Effector memory CD4-positive, alpha-beta T cell (primary cell): ENCODE results near the gene PAPSS2.

Experiments used
- DNase-seq, 3 donors: peaks; one replicate each; pipeline ENCODE4 v3.0.0-alpha.2; 2020
- H3K27ac ChIP-seq: 2 replicates; pipeline ENCODE4 v1.7.0; 2013; ENCODE audit warnings: mild to moderate bottlenecking, low read length, moderate library complexity; ENCODE audit not compliant: insufficient read depth, poor library complexity, severe bottlenecking
- H3K27me3 ChIP-seq: replicated peaks from 2 replicates; pipeline ENCODE4 v1.7.0; 2013; ENCODE audit warnings: mild to moderate bottlenecking, low read length; ENCODE audit not compliant: insufficient read depth, control insufficient read depth, poor library complexity, severe bottlenecking
- H3K36me3 ChIP-seq: 2 replicates; pipeline ENCODE4 v1.7.0; 2013; ENCODE audit warnings: mild to moderate bottlenecking, low read length, moderate library complexity; ENCODE audit not compliant: control insufficient read depth, insufficient read depth
- H3K4me1 ChIP-seq: 2 replicates; pipeline ENCODE4 v1.7.0; 2013; ENCODE audit warnings: low read length, mild to moderate bottlenecking; ENCODE audit not compliant: control insufficient read depth, insufficient read depth, poor library complexity, severe bottlenecking
- H3K4me3 ChIP-seq: 2 replicates; pipeline ENCODE4 v1.7.0; 2013; ENCODE audit warnings: low read length, low read depth, mild to moderate bottlenecking; ENCODE audit not compliant: insufficient read depth, poor library complexity, severe bottlenecking
- H3K9me3 ChIP-seq: 2 replicates; pipeline ENCODE4 v1.7.0; 2013; ENCODE audit warnings: mild to moderate bottlenecking, low read length, moderate library complexity; ENCODE audit not compliant: control insufficient read depth

The PAPSS2 gene

GRCh38 chr10:87702260-87702972, 42.7 kb downstream of the PAPSS2 start:
- DNase-seq: no peak
- no peak overlapping the region for H3K4me3 ChIP-seq
- no peaks in the 10 kb centered on the region for H3K9me3 ChIP-seq
- H3K27me3 ChIP-seq: no peaks in the 10 kb centered on the region
- no peaks in the 10 kb centered on the region for H3K4me1 ChIP-seq
- no peaks in the 10 kb centered on the region for H3K36me3 ChIP-seq
- H3K27ac ChIP-seq: no peak overlapping the region

- Histone ChIP-seq H3K27me3 (no peaks in the 10 kb centered on the region), H3K36me3 (no peaks in the 10 kb centered on the region), H3K27ac (no peak overlapping the region), H3K4me1 (no peaks in the 10 kb centered on the region), H3K4me3 (no peak overlapping the region), H3K9me3 (no peaks in the 10 kb centered on the region)
- DNase-seq: no peak
Measured at GRCh38 chr10:87702973-87703294, 43.3 kb downstream of the PAPSS2 start.

DNA sequence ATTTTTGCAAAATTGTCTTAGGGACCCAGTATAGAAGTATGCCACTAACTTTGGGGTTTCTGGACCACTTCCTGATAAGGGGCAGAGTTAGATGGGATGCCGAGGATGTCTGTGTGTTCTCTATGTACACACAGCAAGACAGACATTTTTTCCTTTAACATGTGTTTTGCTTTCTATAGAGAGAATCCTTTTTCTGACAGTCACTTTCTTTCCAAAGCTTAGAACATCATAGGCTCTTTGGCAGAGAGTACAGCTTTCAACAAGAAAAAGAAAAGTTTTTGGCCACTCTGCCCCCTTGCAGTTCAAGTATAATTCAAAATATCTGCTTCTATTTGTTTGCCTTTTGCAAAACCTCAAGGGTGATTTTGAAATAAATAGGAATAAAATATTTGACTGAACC, 44.1 kb downstream of the PAPSS2 start:
- no peak for DNase-seq
- Histone ChIP-seq H3K9me3 (no peaks in the 10 kb centered on the region), H3K36me3 (no peaks in the 10 kb centered on the region), H3K27ac (no peak overlapping the region), H3K4me3 (no peak overlapping the region), H3K27me3 (no peaks in the 10 kb centered on the region), H3K4me1 (no peaks in the 10 kb centered on the region)

DNA sequence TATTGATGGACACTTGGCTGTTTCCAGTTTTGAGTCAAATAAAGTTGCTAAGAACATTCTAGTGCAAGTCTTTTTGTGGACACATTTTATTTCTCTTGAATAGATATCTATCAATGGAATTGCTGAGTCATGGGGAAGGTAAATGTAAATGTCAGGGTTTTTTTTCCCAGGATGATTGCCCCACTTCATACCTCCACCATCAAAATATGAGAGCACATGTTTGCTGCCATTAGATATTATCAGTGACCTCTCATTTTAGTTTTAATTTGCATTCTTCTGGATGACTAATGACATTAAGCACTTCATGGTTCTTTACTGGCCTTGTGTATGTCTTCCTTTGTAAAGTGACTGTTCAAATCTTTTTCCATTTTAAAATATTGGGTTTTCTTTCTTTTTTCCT, 45.7 kb downstream of the PAPSS2 start:
- no peaks in the 10 kb centered on the region for H3K9me3 ChIP-seq
- no peak overlapping the region for H3K27ac ChIP-seq
- H3K4me1 ChIP-seq: no peaks in the 10 kb centered on the region
- H3K4me3 ChIP-seq: no peak overlapping the region
- no peaks in the 10 kb centered on the region for H3K36me3 ChIP-seq
- no peak for DNase-seq
- no peaks in the 10 kb centered on the region for H3K27me3 ChIP-seq

- Histone ChIP-seq H3K27me3 (no peaks in the 10 kb centered on the region), H3K4me3 (no peak overlapping the region), H3K9me3 (no peaks in the 10 kb centered on the region), H3K4me1 (no peaks in the 10 kb centered on the region), H3K27ac (no peak overlapping the region), H3K36me3 (no peaks in the 10 kb centered on the region)
- no peak for DNase-seq
Measured at GRCh38 chr10:87706731-87707130, 47.1 kb downstream of the PAPSS2 start.

GRCh38 chr10:87707254-87707653, 47.6 kb downstream of the PAPSS2 start:
- Histone ChIP-seq H3K27me3 (no peaks in the 10 kb centered on the region), H3K4me3 (no peak overlapping the region), H3K9me3 (no peaks in the 10 kb centered on the region), H3K27ac (no peak overlapping the region), H3K36me3 (no peaks in the 10 kb centered on the region), H3K4me1 (no peaks in the 10 kb centered on the region)
- DNase-seq: no peak

DNA sequence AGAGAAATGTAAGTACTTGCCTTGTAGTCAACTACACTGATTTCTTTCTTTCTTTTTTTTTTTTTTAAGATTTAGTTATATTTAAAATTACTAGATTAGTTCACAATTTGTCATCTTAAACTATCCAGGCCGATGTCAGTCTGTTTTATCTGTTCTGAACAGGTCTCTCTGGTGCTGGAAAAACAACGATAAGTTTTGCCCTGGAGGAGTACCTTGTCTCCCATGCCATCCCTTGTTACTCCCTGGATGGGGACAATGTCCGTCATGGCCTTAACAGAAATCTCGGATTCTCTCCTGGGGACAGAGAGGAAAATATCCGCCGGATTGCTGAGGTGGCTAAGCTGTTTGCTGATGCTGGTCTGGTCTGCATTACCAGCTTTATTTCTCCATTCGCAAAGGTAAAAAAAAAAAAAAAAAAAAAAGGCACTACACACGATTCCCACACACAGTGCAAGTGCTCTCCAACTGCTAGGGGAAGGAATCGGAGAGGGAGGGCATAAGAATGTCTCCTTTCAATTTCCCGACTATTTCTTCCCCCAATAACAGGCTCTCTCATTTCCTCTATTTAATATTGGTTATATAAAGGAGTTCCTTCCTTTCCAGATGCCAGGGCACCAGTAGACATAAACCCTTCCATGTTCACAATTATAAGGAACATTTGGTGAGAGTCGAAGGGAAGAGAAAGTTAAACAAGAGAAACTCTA, 53.4 kb downstream of the PAPSS2 start:
- Histone ChIP-seq H3K4me3 (no peak overlapping the region), H3K36me3 (no peaks in the 10 kb centered on the region), H3K4me1 (no peaks in the 10 kb centered on the region), H3K27me3 (no peaks in the 10 kb centered on the region), H3K9me3 (no peaks in the 10 kb centered on the region), H3K27ac (no peak overlapping the region)
- no peak for DNase-seq

DNA sequence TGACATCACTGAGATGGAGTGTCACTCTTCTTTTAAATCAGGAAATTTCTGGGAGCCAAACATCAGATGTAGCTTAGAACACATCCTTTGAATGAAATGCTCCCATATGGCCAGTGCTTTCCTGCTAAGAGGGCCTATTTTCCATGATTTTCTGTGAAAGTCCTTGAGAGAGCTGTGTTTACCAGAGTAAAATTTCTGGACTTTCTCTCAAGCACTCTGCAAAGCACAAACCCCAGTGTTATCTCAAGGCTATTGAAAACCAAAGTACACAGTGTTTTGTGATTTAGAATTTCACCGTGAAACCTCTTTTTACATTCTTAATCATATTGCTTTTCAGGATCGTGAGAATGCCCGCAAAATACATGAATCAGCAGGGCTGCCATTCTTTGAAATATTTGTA, 54.0 kb downstream of the PAPSS2 start:
- Histone ChIP-seq H3K9me3 (no peaks in the 10 kb centered on the region), H3K27ac (no peak overlapping the region), H3K4me1 (no peaks in the 10 kb centered on the region), H3K27me3 (no peaks in the 10 kb centered on the region), H3K4me3 (no peak overlapping the region), H3K36me3 (no peaks in the 10 kb centered on the region)
- no peak for DNase-seq

DNA sequence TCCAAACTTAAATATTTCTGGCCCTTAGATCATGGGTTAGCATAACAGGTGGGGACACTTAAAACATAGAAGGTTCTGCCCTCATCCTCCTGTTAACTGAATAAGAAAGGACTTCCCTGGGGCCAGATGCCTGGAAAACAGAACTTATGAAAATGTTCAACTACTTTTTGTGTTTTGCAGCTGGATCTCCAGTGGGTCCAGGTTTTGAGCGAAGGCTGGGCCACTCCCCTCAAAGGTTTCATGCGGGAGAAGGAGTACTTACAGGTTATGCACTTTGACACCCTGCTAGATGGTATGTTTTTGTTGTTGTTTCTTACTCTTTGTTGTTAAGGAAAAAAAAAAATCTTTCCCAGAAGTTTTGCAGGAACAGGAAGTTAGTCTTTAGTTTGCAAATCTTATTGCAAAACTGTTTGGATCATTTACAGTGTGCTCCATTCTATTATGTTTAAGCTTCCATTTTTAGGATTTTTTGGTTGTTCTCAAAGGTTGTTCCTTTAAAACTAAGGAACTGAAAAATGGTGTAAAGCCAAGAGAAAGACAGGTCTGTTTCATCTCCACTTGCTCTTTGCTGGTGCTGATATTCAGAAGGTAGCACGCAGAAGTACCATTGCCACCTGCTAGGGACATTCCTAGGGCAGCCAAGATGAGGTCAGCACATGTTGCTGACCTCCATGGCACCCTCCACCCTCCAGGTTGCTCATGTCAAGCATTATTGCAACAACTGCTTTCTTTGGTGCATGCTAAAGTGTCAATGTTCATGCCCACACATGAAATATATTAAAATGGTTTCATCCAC, 56.1 kb downstream of the PAPSS2 start:
- H3K4me3 ChIP-seq: no peak overlapping the region
- no peak for DNase-seq
- H3K4me1 ChIP-seq: no peaks in the 10 kb centered on the region
- H3K27me3 ChIP-seq: no peaks in the 10 kb centered on the region
- H3K36me3 ChIP-seq: no peaks in the 10 kb centered on the region
- no peaks in the 10 kb centered on the region for H3K9me3 ChIP-seq
- H3K27ac ChIP-seq: no peak overlapping the region

- no peak overlapping the region for H3K27ac ChIP-seq
- H3K27me3 ChIP-seq: no peaks in the 10 kb centered on the region
- no peak for DNase-seq
- no peaks in the 10 kb centered on the region for H3K9me3 ChIP-seq
- no peaks in the 10 kb centered on the region for H3K4me1 ChIP-seq
- no peaks in the 10 kb centered on the region for H3K36me3 ChIP-seq
- no peak overlapping the region for H3K4me3 ChIP-seq
Measured at GRCh38 chr10:87716348-87716670, 56.6 kb downstream of the PAPSS2 start.
